Measurements from ENCODE around the gene ATG9B. TPM values are rescaled to one million over a fixed set of nuclear protein-coding genes. Genes with fewer than 3 reads are reported as not detected.

ATG9B gene
- total RNA-seq, 4 donors from 2014 or later: 0.42 TPM; not detected in 3

DNA sequence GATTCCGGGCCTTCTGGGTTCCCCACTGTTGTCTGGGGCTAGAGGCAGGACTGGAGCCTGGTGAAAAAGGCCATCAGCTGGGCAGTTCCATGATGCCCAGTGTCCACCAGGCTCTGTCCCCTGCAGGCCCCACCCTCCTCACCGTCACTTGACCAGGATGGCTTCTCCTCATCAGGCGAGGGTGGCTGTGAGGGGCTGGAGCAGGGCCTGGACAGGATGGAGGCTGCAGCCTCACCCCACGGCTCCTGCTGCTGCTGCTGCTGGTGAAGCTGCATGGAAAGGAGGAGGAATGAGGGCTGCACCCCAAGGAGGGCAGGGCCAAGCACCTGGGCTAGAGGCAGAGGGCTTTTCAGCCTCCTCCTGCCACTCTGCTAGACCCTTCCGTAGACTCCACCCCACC is 8.3 kb downstream of the ATG9B start:
- peaks cover 0 to 24% (median 0%) of the 10 kb centered on the region in 4 donors for H3K36me3 ChIP-seq
- no peaks in the 10 kb centered on the region for H3K9me3 ChIP-seq
- peaks cover 0 to 94% (median 41%) of the 10 kb centered on the region in 4 donors for H3K27me3 ChIP-seq
- intact Hi-C loops (cut with DNase I): loop anchor here (10.0 kb wide), 1 partner anchor 241 kb away; no protein-coding TSS in a partner anchor
- no peak overlapping the region for H3K4me3 ChIP-seq
- TF ChIP-seq, protein P1, sequence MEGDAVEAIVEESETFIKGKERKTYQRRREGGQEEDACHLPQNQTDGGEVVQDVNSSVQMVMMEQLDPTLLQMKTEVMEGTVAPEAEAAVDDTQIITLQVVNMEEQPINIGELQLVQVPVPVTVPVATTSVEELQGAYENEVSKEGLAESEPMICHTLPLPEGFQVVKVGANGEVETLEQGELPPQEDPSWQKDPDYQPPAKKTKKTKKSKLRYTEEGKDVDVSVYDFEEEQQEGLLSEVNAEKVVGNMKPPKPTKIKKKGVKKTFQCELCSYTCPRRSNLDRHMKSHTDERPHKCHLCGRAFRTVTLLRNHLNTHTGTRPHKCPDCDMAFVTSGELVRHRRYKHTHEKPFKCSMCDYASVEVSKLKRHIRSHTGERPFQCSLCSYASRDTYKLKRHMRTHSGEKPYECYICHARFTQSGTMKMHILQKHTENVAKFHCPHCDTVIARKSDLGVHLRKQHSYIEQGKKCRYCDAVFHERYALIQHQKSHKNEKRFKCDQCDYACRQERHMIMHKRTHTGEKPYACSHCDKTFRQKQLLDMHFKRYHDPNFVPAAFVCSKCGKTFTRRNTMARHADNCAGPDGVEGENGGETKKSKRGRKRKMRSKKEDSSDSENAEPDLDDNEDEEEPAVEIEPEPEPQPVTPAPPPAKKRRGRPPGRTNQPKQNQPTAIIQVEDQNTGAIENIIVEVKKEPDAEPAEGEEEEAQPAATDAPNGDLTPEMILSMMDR (IDR thresholded peaks at IDR 0.05): no peak
- no peak for TF ChIP-seq EP300 (IDR thresholded peaks at IDR 0.05)
- TF ChIP-seq POLR2A (IDR thresholded peaks at IDR 0.05; ENCODE audit: low read depth): no peak
- no peak for TF ChIP-seq POLR2AphosphoS5 (IDR thresholded peaks at IDR 0.05)
- H3K4me1 ChIP-seq: peaks cover 35 to 43% (median 39%) of the 10 kb centered on the region in 4 donors
- DNase-seq (ENCODE audit: extremely low spot score): no peak
- WGBS: 85% methylated on average over 4 of the region's 5 CpGs
- H3K27ac ChIP-seq (replicated peaks in 1 of 4): no peak overlapping the region

DNA sequence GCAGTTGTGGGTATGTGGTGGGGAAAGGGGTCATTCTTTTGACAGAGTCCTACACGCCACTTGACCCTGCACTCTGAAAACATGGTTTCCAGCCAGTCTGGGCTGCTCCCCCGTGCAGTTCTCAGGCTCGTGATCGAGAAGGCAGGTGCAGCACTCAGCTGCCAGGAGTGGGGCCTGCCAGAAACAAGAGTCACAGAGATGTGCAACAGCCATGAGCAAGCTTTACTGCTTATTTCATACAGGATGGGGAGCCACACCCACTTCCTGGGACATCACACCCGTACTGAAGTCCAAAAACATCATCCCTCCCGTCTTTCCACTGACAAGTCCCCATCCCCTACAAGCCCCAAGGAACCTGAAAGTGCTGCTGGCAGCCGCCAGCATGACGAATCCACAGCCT is 9.3 kb downstream of the ATG9B start:
- intact Hi-C loops (cut with DNase I): loop anchor here (10.0 kb wide), 1 partner anchor 240 kb away; no protein-coding TSS in a partner anchor
- DNase-seq (ENCODE audit: extremely low spot score): no peak
- WGBS: 67% methylated on average over 8 of the region's 8 CpGs
- Histone ChIP-seq H3K27me3 (peaks cover 0 to 94% (median 40%) of the 10 kb centered on the region in 4 donors), H3K36me3 (peaks cover 0 to 26% (median 2%) of the 10 kb centered on the region in 4 donors), H3K9me3 (no peaks in the 10 kb centered on the region), H3K4me3 (no peak overlapping the region), H3K4me1 (peaks cover 35 to 43% (median 39%) of the 10 kb centered on the region in 4 donors), H3K27ac (replicated peaks in 1 of 4) (no peak overlapping the region)
- no peak for TF ChIP-seq POLR2AphosphoS5 (IDR thresholded peaks at IDR 0.05)
- TF ChIP-seq, protein P1 (IDR thresholded peaks at IDR 0.05): no peak
- TF ChIP-seq POLR2A (IDR thresholded peaks at IDR 0.05; ENCODE audit: low read depth): no peak
- no peak for TF ChIP-seq EP300 (IDR thresholded peaks at IDR 0.05)

DNA sequence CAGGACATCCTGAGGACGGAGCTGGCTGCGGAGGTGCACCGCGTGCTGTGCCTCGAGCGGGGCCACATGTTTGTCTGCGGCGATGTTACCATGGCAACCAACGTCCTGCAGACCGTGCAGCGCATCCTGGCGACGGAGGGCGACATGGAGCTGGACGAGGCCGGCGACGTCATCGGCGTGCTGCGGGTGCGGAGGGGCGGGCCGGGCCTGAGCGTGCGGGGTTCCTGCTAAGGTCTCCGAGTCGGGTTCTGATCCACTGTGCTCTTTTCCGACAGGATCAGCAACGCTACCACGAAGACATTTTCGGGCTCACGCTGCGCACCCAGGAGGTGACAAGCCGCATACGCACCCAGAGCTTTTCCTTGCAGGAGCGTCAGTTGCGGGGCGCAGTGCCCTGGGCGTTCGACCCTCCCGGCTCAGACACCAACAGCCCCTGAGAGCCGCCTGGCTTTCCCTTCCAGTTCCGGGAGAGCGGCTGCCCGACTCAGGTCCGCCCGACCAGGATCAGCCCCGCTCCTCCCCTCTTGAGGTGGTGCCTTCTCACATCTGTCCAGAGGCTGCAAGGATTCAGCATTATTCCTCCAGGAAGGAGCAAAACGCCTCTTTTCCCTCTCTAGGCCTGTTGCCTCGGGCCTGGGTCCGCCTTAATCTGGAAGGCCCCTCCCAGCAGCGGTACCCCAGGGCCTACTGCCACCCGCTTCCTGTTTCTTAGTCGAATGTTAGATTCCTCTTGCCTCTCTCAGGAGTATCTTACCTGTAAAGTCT is 10.4 kb downstream of the ATG9B start:
- Histone ChIP-seq H3K36me3 (peaks cover 0 to 29% (median 2%) of the 10 kb centered on the region in 4 donors), H3K27me3 (peaks cover 0 to 94% (median 39%) of the 10 kb centered on the region in 4 donors), H3K9me3 (no peaks in the 10 kb centered on the region), H3K4me1 (peaks cover 33 to 44% (median 36%) of the 10 kb centered on the region in 4 donors), H3K4me3 (peak overlapping the region; percentile 29 to 51 (median 36)), H3K27ac (replicated peaks in 1 of 4) (no peak overlapping the region)
- 27% methylated on average over 16 of the region's 55 CpGs for WGBS
- no peak for DNase-seq (ENCODE audit: extremely low spot score)
- TF ChIP-seq, protein P1 (IDR thresholded peaks at IDR 0.05): peak in 1 of 3 experiments; percentile 25
- TF ChIP-seq POLR2AphosphoS5 (IDR thresholded peaks at IDR 0.05): no peak
- intact Hi-C loops (cut with DNase I): loop anchor here (10.0 kb wide), 1 partner anchor 239 kb away; no protein-coding TSS in a partner anchor

DNA sequence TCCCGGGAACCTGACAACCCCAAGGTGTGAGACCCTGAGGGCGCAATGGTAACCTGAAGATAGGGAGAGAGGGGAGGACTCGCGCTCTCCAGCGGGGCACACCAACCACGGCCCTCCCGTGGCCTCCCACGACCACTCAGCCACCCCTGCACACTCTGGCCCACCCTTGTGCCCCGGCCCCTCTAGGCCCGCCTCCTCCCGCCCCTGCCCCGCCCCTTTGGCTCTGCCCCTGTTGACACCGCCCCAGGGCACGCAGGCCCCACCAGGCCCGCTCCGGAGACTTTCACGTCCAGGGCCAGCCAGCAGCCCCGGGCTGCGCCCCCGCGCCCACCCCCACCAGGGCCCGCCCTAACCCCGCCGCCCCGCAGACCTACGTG is 10.9 kb downstream of the ATG9B start:
- DNase-seq (ENCODE audit: extremely low spot score): no peak
- 40% methylated on average over 7 of the region's 26 CpGs for WGBS
- intact Hi-C loops (cut with DNase I): loop anchor here (10.0 kb wide), 1 partner anchor 239 kb away; no protein-coding TSS in a partner anchor
- H3K36me3 ChIP-seq: peaks cover 0 to 29% (median 2%) of the 10 kb centered on the region in 4 donors
- H3K4me1 ChIP-seq: peaks cover 33 to 44% (median 35%) of the 10 kb centered on the region in 4 donors
- no peak overlapping the region for H3K27ac ChIP-seq (replicated peaks in 1 of 4)
- H3K27me3 ChIP-seq: peaks cover 0 to 94% (median 39%) of the 10 kb centered on the region in 4 donors
- H3K4me3 ChIP-seq: peak overlapping the region; percentile 29 to 51 (median 36)
- no peaks in the 10 kb centered on the region for H3K9me3 ChIP-seq
- no peak for TF ChIP-seq POLR2AphosphoS5 (IDR thresholded peaks at IDR 0.05)
- TF ChIP-seq EP300 (IDR thresholded peaks at IDR 0.05): no peak
- TF ChIP-seq, protein P1 (IDR thresholded peaks at IDR 0.05): no peak
- no peak for TF ChIP-seq POLR2A (IDR thresholded peaks at IDR 0.05; ENCODE audit: low read depth)

All from esophagus muscularis mucosa (tissue), 4 donors.